Hippocampal formation (tissue), 2 donors: ENCODE measurements around the gene CHRND.
"Not testable (repeated sequence)": the region's sequence is repeated elsewhere in the genome, so short reads cannot be mapped to it uniquely, and the experiment has no call there.

Experiments used
- DNase-seq, 2 donors: peaks; one replicate each; lab custom pipeline; 2025; lab: John Stamatoyannopoulos, UW

Gene CHRND

DNA sequence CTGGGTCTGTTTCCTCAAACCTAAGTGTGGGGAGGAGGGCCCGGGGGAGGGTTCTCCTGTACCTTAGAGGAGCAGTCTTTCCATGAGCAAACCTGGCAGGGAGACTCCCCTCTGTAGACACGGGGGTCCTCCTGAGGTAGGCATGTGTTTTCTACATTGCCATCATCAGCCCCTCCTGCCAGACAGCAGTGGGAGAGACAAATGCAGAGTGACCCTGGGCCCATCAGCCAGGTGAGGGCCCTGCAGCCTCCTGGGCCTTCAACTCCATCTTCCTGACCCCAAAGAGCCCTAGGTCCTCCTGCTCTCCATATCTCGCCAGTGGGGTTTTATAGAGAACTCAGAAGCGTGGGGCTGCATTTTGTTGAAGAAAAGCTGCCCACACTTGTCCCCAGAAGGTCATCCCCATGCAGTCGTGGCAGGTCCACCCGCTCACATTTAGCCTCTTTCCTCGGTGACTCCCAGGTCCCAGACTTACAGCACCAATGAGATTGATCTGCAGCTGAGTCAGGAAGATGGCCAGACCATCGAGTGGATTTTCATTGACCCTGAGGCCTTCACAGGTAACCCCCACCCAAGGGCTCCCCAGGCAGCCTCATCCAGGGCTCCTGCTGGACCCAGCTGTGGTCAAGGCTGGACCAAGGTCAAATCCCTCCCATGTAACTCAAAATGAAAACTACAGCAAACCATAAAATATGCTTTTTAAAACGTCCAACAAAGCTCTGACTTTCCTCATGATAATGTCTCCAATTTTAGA lies 16.2 kb downstream of the CHRND start:
- no peak for DNase-seq

DNA sequence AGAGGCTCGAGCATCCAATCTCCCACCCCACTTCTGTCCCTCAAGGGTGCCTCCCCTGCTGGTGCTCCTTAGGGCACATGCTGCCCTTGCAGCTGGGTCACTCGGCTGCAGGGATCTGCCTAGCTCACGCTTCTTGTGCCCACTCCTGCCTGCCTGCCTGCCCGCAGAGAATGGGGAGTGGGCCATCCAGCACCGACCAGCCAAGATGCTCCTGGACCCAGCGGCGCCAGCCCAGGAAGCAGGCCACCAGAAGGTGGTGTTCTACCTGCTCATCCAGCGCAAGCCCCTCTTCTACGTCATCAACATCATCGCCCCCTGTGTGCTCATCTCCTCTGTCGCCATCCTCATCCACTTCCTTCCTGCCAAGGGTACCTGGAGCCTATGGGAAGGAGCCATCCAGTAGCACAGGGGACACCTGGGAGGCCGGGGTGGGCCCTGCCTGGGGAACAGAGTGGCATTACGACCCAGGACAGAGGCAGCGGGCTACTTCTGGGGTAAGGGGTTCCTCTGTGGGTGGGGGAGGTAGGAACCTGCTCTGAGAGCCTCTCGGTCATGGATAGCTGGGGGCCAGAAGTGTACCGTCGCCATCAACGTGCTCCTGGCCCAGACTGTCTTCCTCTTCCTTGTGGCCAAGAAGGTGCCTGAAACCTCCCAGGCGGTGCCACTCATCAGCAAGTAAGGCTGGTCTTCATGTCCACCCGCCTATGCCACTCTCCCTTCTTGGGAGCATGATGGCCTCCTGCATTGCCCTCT lies 16.9 kb downstream of the CHRND start:
- no peak for DNase-seq

GRCh38 chr2:232543491-232543890 lies 17.5 kb downstream of the CHRND start:
- no peak for DNase-seq

GRCh38 chr2:232543928-232544631 lies 18.1 kb downstream of the CHRND start:
- DNase-seq = no peak

DNA sequence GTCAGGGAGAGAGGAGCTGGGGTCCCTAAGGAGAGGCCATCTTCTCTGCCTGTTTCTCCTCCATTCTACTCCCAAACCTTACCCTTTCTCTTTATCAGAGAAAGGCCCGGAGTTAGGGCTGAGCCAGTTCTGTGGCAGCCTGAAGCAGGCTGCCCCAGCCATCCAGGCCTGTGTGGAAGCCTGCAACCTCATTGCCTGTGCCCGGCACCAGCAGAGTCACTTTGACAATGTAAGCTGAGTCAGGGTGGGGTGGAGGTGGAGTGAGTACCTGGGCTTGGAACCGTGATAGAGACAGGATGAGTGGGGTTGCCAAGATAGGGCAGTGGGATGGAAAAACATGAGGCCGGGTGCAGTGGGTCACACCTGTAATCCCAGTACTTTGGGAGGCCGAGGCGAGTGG lies 18.7 kb downstream of the CHRND start:
- DNase-seq = no peak

DNA sequence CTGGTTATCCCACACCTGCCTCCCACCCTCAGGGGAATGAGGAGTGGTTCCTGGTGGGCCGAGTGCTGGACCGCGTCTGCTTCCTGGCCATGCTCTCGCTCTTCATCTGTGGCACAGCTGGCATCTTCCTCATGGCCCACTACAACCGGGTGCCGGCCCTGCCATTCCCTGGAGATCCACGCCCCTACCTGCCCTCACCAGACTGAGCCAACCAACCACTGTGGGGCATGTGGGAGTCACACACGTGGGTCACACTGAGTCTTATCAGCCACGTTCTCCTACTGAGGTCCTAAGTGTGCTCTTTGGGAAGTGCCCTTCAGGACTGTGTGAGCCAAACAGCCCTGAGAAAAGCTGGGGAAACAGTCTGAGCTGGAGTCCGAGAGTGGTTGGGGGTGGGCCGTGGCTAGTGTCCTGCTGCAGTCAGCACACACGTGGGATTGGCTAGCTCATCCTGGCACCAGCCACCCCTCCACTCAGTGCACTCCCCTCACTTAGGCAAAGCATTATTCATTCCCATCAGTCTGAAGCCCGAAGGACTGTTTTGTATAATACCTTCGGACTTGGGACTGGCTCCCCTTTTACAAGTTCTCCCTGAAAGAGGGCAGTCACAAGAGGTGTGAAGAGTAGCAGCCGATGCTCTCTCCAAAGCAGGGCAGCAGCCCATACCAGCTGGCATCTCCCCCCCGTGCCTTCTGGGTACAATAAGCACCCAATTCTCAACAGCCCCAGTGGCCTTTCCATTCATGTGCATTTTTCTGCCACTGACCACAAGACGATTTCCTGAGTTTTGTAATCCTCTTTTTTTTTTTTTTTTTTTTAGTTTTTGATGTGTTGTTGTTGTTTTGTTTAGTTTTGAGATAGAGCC lies 19.8 kb downstream of the CHRND start:
- DNase-seq = no peak

GRCh38 chr2:232547991-232548390 lies 22.0 kb downstream of the CHRND start:
- no peak for DNase-seq

- DNase-seq = no peak
Observed at GRCh38 chr2:232549655-232550353, 23.8 kb downstream of the CHRND start.

GRCh38 chr2:232550354-232551249 lies 24.6 kb downstream of the CHRND start, which contains the start of the genes EIF4E2 and TIGD1:
TSS of gene EIF4E2 (plus strand) at chr2:232550689. CDS start at chr2:232550725, 36 bp downstream.
TSS of gene TIGD1 (minus strand) at chr2:232550557. CDS start at chr2:232549882, 675 bp downstream.
- peak; percentile 87 to 95 for DNase-seq

GRCh38 chr2:232551250-232551638 lies 25.3 kb downstream of the CHRND start:
- no peak for DNase-seq

DNA sequence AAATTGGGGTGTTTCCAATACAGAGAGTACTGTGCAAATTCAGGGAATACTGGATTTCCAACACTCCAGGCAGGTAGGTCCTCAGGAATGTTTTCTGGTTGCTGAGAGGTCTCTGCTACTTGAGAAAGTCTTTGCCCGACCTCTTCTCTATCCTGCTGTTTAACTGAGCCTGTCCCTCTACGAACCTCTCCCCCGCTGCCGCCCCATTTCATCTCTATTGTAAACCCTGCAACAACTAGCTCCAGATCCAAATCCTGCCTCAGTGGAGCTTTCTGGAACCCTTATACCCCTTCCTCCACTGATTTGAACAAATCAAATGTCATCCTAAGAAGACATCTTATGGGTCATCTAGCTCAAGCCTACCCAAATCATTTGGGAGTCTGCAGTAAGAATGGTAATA lies 25.8 kb downstream of the CHRND start:
- DNase-seq = no peak

GRCh38 chr2:232556426-232556825 lies 30.5 kb downstream of the CHRND start:
- no peak for DNase-seq

DNA sequence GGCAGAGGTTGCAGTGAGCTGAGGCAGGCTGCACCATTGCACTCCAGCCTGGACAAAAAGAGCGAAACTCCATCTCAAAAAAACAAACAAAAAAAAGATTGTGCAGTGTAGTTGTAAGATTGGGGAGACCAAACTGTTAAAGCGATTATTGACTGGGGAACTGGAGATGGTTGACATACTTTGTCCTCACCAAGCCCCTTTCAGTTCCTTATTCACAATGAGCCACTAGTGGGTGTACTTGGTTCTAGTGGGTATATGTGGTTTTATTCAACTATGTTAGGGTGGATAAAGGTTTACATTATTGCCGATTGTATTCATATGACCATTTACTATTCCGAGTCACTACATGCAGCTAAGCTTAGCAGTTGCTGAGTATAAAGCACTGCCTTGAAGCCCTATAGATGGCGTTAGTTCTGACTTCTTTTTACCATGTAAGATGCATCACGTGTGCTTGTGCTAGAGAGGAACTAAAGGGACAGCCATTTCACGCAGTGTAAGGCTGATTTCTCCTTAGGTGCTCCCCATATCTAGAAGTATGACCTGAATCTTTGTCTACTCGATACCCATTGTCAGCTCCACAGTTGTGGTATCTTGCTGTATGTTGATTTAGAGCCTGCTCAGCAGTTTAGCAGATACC lies 36.7 kb downstream of the CHRND start:
- DNase-seq = no peak

DNA sequence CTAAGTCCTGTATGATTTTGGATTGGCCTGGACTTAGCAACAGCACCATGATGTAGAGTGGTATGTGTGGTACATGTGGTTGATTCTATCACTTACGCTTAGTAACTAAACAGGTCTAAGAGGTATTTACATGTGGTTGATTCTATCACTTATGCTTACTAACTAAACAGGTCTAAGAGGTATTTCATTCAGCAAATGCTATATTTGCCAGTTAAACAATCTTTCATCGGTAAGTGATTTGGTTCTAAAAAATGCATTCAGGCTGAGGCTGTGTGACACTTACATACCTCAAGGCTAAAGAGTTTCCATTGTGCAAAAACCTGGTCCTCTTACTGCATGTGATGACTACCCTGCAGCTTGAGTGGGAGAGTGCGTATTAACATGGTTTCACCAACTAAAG lies 37.6 kb downstream of the CHRND start:
- no peak for DNase-seq

DNA sequence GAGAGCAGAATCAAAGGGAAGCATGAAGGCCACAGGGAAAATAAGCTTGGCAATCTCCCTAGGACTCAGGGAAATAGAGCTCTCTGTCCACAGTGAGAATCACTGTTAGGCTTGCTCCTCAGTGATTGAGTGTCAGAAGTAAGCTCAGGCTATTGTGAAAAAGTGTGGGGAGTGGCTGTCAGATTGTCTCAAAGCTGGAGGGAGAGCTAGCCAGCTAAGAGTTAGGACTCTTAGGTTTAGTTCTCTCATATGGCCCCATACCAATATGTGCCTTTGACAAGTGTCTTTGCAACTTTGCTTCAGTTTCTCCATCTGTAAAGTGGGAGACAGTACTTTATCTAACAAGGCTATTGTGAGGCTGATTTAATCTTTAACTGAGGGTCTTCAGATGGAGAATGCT lies 41.8 kb downstream of the CHRND start:
- DNase-seq = no peak

GRCh38 chr2:232568161-232568560 lies 42.2 kb downstream of the CHRND start:
- no peak for DNase-seq

GRCh38 chr2:232569541-232569940 lies 43.6 kb downstream of the CHRND start:
- no peak for DNase-seq

- not testable (repeated sequence) for DNase-seq
Observed at GRCh38 chr2:232570481-232570880, 44.5 kb downstream of the CHRND start.

DNA sequence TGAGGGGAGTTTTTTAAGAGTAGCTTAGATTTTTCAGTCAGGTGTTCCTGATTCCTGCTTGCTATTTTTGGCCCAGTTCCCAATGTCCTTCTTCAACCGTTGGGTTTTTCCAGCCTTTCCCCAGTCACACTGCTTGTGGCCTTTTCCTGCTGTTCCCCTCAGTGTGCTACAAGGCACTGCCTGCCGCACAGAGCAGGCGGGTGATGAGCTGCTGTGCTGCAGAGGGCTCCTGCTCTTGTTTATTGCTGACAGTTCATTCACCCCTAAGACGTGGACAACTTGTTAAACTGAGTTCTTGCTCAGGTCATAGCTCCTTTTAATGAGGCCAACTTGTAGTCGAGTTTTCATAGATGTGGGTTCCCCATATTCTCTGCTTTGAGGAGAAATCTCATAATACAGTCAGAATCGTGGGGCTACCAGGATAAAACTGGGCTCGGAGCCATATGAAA lies 45.1 kb downstream of the CHRND start:
- no peak for DNase-seq
